Heart left ventricle (tissue), 16 donors: ENCODE results near the gene C2orf92. TPM values are rescaled to one million over a fixed set of nuclear protein-coding genes. Genes with fewer than 3 reads are reported as not detected.

Experiments
- ATAC-seq, 4 donors: fragments of 200-7000 bp; cut with Tn5 transposase; one replicate each; pipeline ENCODE4 v1.9.1; 2020 to 2022; ENCODE audit warnings: moderate library complexity in 4 of 4, mild to moderate bottlenecking in 3 of 4, moderate number of reproducible peaks in 1 of 4
- DNase-seq, 5 donors: peaks; one replicate each; pipeline ENCODE4 v3.0.0-alpha.2; 2020
- H3K27ac ChIP-seq, 12 donors: fragments of 200-600 bp; sonication (generic) in 4 of 12; one replicate each; pipeline versions ENCODE4 v1.5.0 to v1.8.0; 2016 to 2022; ENCODE audit warnings: mild to moderate bottlenecking in 2 of 12
- H3K27me3 ChIP-seq, 9 donors: fragments of 200-600 bp; sonication (generic) in 2 of 9; one replicate each; pipeline versions ENCODE4 v1.5.1 to v1.8.0; 2016 to 2022; ENCODE audit warnings: mild to moderate bottlenecking in 3 of 9
- H3K36me3 ChIP-seq, 9 donors: fragments of 200-600 bp; sonication (generic) in 2 of 9; one replicate each; pipeline versions ENCODE4 v1.5.0 to v1.8.0; 2018 to 2022; ENCODE audit warnings: mild to moderate bottlenecking in 2 of 9
- H3K4me1 ChIP-seq, 12 donors: fragments of 200-600 bp; sonication (generic) in 4 of 12; one replicate each; pipeline versions ENCODE4 v1.5.0 to v1.8.0; 2016 to 2022; ENCODE audit warnings: mild to moderate bottlenecking in 3 of 12
- H3K4me3 ChIP-seq, 12 donors: fragments of 200-600 bp; sonication (generic) in 4 of 12; one replicate each; pipeline versions ENCODE4 v1.5.0 to v1.8.0; 2017 to 2022; ENCODE audit warnings: mild to moderate bottlenecking in 9 of 12, moderate library complexity in 4 of 12
- H3K9me3 ChIP-seq, 12 donors: fragments of 200-600 bp; sonication (generic) in 4 of 12; one replicate each; pipeline versions ENCODE4 v1.5.0 to v1.8.0; 2016 to 2022; ENCODE audit warnings: mild to moderate bottlenecking in 1 of 12
- POLR2A ChIP-seq, 2 donors: fragments of 450-650 bp; IDR thresholded peaks; one replicate each; pipeline ENCODE4 v1.6.1; 2017; ENCODE audit warnings: antibody characterized with exemption in 2 of 2, mild to moderate bottlenecking in 2 of 2, moderate library complexity in 2 of 2
- whole genome bisulfite sequencing, 4 donors: extraction: QIAGEN DNeasy Blood & Tissue Kit in 2 of 4; methylation state at CpG; one replicate each; pipeline versions ENCODE4 v1.1.5 to v1.1.7; 2013 to 2018; 5-methylcytosine and 5-hydroxymethylcytosine counted together
- intact Hi-C, 10 donors: fragments of 100-400 bp; cut with DNase I; formaldehyde crosslinking; loops; one replicate each; pipeline versions ENCODE4 v1.11.1 to v1.14.2; 2022
- polyA plus RNA-seq, 2 donors: library from polyadenylated mRNA; stranded (reverse); fragments of 200-250 nt; gene quantifications; one replicate each; pipeline ENCODE4 v1.2.3, GENCODE V29; 2013
- total RNA-seq, 9 donors: library from RNA; depleted of rRNA in 2 of 9; stranded (reverse); fragments of >200 nt in 2 of 9; fragmentation: NEBNext Ultra II Directional in 3 of 9; extraction: Animal tissue kit (Norgen Biotek cat#: 25700) in 3 of 9; gene quantifications; one replicate each; pipeline versions ENCODE4 v1.1.0 to v1.2.4, GENCODE V29; 2016 to 2023
- TF ChIP-seq, protein P1 (sequence below), 12 donors: fragments of 200-600 bp; sonication (generic) in 4 of 12; IDR thresholded peaks; one replicate each; pipeline versions ENCODE4 v1.5.0 to v1.8.0; 2018 to 2022; ENCODE audit warnings: antibody characterized with exemption in 12 of 12, mild to moderate bottlenecking in 5 of 12
- donor health status: ischemic (EF 13 %, LVEDD 7.1; RV severe dilation, severe dysfunction).
- donor health status: healthy with polysubstance abuse.
- donor health status: DM: no; HTN: yes; CAD: no.
- donor health status: DM: no; HTN: no; CAD: no.
- donor health status: ischemic (EF 25% LVEDD 6.9; RV normal size, moderate dysfunction).
- donor health status: ischemic (EF 25% LVEDD 5.7; RV mildly dilated, moderate dysfunction).
- donor health status: healthy.
- donor health status: DM: yes; HTN: yes; CAD: no.
- donor health status: ischemic (EF 35%, LVEDD 5.7; RV mildly dilated, moderate dysfunction).
- donor health status: nonischemic (EF 11% LVEDD 7.7; RV severe dilation, severe dysfunction).
- donor health status: DM: yes; HTN: yes; CAD: no.
- donor health status: PGD.
- donor health status: ischemic (EF 29% LVEDD 5.4; RV normal size, mild dysfunction).
- donor health status: nonischemic (EF 23%, LVEDD 6.1; RV moderate dilation, normal function).

C2orf92 gene
- total and polyA plus RNA-seq, 11 donors, result 0.89 to 11.0 (median 2.4) TPM

DNA sequence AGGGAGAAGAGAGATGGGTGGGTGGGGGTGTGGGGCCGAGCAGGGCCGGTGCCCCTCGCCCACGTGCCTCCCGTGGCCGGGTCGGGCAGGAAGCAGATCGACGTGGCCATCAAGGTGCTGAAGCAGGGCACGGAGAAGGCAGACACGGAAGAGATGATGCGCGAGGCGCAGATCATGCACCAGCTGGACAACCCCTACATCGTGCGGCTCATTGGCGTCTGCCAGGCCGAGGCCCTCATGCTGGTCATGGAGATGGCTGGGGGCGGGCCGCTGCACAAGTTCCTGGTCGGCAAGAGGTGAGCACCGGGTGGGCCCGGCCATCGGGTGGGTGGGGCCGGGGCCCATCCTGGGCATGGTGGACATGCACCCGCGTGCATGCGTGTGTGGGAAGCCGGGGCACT lies 65.6 kb downstream of the C2orf92 start:
- Histone ChIP-seq H3K4me3 (no peak overlapping the region), H3K27ac (no peak overlapping the region), H3K4me1 (no peaks in the 10 kb centered on the region), H3K27me3 (no peaks in the 10 kb centered on the region), H3K36me3 (no peaks in the 10 kb centered on the region), H3K9me3 (peaks cover 0 to 8% (median 5%) of the 10 kb centered on the region in 12 donors)
- WGBS, 4 donors, result 94 to 98% (median 97%) methylated on average over 21 to 29 of the region's 29 CpGs
- ATAC-seq (no peak), DNase-seq (peak in 1 of 5 donors; percentile 25)
- TF ChIP-seq, protein P1, sequence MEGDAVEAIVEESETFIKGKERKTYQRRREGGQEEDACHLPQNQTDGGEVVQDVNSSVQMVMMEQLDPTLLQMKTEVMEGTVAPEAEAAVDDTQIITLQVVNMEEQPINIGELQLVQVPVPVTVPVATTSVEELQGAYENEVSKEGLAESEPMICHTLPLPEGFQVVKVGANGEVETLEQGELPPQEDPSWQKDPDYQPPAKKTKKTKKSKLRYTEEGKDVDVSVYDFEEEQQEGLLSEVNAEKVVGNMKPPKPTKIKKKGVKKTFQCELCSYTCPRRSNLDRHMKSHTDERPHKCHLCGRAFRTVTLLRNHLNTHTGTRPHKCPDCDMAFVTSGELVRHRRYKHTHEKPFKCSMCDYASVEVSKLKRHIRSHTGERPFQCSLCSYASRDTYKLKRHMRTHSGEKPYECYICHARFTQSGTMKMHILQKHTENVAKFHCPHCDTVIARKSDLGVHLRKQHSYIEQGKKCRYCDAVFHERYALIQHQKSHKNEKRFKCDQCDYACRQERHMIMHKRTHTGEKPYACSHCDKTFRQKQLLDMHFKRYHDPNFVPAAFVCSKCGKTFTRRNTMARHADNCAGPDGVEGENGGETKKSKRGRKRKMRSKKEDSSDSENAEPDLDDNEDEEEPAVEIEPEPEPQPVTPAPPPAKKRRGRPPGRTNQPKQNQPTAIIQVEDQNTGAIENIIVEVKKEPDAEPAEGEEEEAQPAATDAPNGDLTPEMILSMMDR (IDR thresholded peaks at IDR 0.05), result no peak
- no peak for TF ChIP-seq POLR2A (IDR thresholded peaks at IDR 0.05)
- intact Hi-C loops, result no loop called here

DNA sequence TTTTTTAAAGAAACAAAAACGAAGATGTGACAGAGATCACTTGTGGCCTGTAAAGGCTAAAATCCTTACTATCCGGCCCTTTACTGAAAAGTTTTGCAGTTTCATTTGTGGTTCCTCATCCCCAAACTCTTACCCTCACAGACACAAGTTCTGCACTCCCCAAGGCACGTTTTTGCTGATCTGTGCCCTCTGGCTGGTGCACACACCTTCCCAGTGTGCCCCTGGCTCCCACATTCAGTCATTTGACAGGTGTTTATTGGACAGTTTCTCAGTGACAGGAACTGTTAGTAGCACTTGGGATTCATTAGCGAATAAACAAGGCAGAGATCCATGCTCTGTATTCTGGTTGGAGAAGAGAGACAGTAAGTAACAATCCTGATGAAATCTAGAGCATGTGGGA lies 66.7 kb downstream of the C2orf92 start:
- no peaks in the 10 kb centered on the region for H3K9me3 ChIP-seq
- H3K4me1 ChIP-seq, result peaks cover 0 to 9% (median 0%) of the 10 kb centered on the region in 12 donors
- no peak for TF ChIP-seq POLR2A (IDR thresholded peaks at IDR 0.05)
- TF ChIP-seq, protein P1 (IDR thresholded peaks at IDR 0.05), result no peak
- H3K27ac ChIP-seq, result no peak overlapping the region
- H3K4me3 ChIP-seq, result no peak overlapping the region
- ATAC-seq (no peak), DNase-seq (peak in 1 of 5 donors; percentile 5)
- no peaks in the 10 kb centered on the region for H3K36me3 ChIP-seq
- no peaks in the 10 kb centered on the region for H3K27me3 ChIP-seq
- 71 to 80% (median 75%) methylated on average over 4 of the region's 4 CpGs for WGBS, 4 donors
- intact Hi-C loops, result no loop called here

DNA sequence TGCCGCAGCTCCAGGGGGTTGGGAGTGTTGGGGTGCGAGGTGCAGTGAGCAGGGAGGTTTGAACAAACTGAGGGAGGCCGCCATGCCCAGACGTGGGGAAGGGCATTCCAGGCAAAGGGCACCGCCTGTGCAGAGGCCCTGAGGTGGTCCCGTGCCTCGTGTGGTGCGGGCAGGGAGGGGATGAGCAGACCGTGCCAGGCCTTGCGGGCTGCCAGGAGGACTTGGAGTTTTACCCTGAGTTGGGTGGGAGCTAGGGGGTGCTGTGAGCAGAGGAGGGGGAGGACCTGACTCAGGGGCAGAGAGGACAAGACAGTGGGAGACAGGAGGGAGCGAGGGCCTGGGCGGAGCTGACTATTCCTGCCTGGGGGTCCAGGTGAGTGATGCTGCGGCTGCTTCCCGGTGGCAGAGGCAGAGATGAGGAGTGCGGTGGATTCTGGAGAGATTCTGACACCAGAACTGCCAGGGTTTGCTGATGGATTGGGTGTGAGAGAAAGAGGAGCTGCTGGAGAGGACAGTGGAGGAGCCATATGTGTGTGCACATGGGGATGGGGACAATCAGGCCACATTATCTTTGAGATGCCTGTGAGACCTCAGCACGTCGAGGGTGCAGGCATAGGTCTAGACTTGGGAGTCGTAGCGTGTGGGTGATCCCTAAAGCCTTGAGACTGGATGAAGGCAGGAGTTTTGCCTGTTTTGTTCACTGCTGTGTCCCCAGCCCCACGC lies 67.3 kb downstream of the C2orf92 start:
- Histone ChIP-seq H3K36me3 (no peaks in the 10 kb centered on the region), H3K27ac (no peak overlapping the region), H3K9me3 (no peaks in the 10 kb centered on the region), H3K4me1 (peaks cover 0 to 15% (median under 1%) of the 10 kb centered on the region in 12 donors), H3K4me3 (no peak overlapping the region), H3K27me3 (no peaks in the 10 kb centered on the region)
- ATAC-seq, result no peak
- intact Hi-C loops, result no loop called here
- WGBS, 4 donors, result 91 to 92% (median 92%) methylated on average over 20 of the region's 20 CpGs
- no peak for TF ChIP-seq POLR2A (IDR thresholded peaks at IDR 0.05)
- TF ChIP-seq, protein P1 (IDR thresholded peaks at IDR 0.05), result no peak
- peak in 2 of 5 donors; percentile 10 to 20 for DNase-seq

DNA sequence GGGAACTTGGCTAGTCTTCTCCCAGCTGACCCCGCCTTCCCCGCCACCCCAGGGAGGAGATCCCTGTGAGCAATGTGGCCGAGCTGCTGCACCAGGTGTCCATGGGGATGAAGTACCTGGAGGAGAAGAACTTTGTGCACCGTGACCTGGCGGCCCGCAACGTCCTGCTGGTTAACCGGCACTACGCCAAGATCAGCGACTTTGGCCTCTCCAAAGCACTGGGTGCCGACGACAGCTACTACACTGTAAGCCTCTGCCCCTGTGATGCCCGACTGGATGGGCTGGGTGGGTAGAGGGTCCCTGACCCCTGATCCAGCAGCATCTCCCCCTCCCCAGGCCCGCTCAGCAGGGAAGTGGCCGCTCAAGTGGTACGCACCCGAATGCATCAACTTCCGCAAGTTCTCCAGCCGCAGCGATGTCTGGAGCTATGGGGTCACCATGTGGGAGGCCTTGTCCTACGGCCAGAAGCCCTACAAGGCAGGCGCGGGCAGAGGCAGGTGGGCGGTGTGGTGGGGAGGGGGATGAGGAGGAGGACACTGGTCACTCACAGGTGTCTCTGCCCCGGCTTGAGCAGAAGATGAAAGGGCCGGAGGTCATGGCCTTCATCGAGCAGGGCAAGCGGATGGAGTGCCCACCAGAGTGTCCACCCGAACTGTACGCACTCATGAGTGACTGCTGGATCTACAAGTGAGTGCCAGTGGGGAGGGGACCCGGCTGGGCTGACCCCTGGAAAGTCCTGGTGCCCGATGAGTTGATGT lies 68.1 kb downstream of the C2orf92 start:
- no peak overlapping the region for H3K27ac ChIP-seq
- no peak overlapping the region for H3K4me3 ChIP-seq
- H3K36me3 ChIP-seq, result no peaks in the 10 kb centered on the region
- DNase-seq, result peak in 2 of 5 donors; percentile 15 to 19
- H3K4me1 ChIP-seq, result peaks cover 0 to 23% (median 6%) of the 10 kb centered on the region in 12 donors
- H3K27me3 ChIP-seq, result no peaks in the 10 kb centered on the region
- intact Hi-C loops, result no loop called here
- no peak for ATAC-seq
- H3K9me3 ChIP-seq, result no peaks in the 10 kb centered on the region
- 95 to 97% (median 96%) methylated on average over 26 to 32 of the region's 32 CpGs for WGBS, 4 donors
- TF ChIP-seq POLR2A (IDR thresholded peaks at IDR 0.05), result no peak
- TF ChIP-seq, protein P1 (IDR thresholded peaks at IDR 0.05), result no peak
